HG02759 (cell line): ENCODE results near the gene FAM168B.

Source experiments
- ATAC-seq: cut with Tn5 transposase; IDR thresholded peaks from one replicate; pipeline ENCODE4 v1.9.1; 2021; ENCODE audit warnings: mild to moderate bottlenecking, moderate library complexity; ENCODE audit not compliant: unreplicated experiment

FAM168B gene

GRCh38 chr2:131056204-131056931, 36.9 kb downstream of the FAM168B start:
- no peak for ATAC-seq

- ATAC-seq = no peak
Observed at GRCh38 chr2:131055169-131056065, 37.8 kb downstream of the FAM168B start.

- ATAC-seq = no peak
Observed at GRCh38 chr2:131054488-131054887, 38.8 kb downstream of the FAM168B start.

- ATAC-seq = no peak
Observed at GRCh38 chr2:131052741-131053263, 40.5 kb downstream of the FAM168B start.

GRCh38 chr2:131050896-131051295, 42.4 kb downstream of the FAM168B start:
- no peak for ATAC-seq

GRCh38 chr2:131049150-131049718, 44.0 kb downstream of the FAM168B start:
- ATAC-seq = no peak

- ATAC-seq = no peak
Observed at GRCh38 chr2:131048641-131049040, 44.6 kb downstream of the FAM168B start.

GRCh38 chr2:131047920-131048560, 45.2 kb downstream of the FAM168B start:
- no peak for ATAC-seq

GRCh38 chr2:131046918-131047652, 46.2 kb downstream of the FAM168B start:
- no peak for ATAC-seq

GRCh38 chr2:131046028-131046917, 47.0 kb downstream of the FAM168B start:
- no peak for ATAC-seq

- ATAC-seq = no peak
Observed at GRCh38 chr2:131045286-131046027, 47.8 kb downstream of the FAM168B start.

GRCh38 chr2:131044757-131045150, 48.5 kb downstream of the FAM168B start:
- no peak for ATAC-seq

GRCh38 chr2:131044075-131044756, 49.0 kb downstream of the FAM168B start:
- no peak for ATAC-seq

GRCh38 chr2:131043199-131044074, 49.8 kb downstream of the FAM168B start:
- no peak for ATAC-seq

GRCh38 chr2:131042148-131042775, 51.0 kb downstream of the FAM168B start:
- no peak for ATAC-seq

- ATAC-seq = no peak
Observed at GRCh38 chr2:131041402-131042147, 51.7 kb downstream of the FAM168B start.
